Muscle of back (tissue), 11 donors: ENCODE measurements around the gene OAS2. TPM values are rescaled to one million over a fixed set of nuclear protein-coding genes. Genes with fewer than 3 reads are reported as not detected.

Experiments used
- DNase-seq, 3 donors: peaks; one replicate each; pipeline versions ENCODE4 v3.0.0 to v3.0.0-alpha.2; 2013
- polyA plus RNA-seq, 10 donors: library from polyadenylated mRNA; unstranded; fragments of 120-200 nt; gene quantifications; one replicate each; pipeline ENCODE4 v1.2.1, GENCODE V29; 2013; ENCODE audit not compliant: insufficient read length in 10 of 10

OAS2 gene
- polyA plus RNA-seq, 10 donors, result 1.6 to 6.6 (median 2.7) TPM

DNA sequence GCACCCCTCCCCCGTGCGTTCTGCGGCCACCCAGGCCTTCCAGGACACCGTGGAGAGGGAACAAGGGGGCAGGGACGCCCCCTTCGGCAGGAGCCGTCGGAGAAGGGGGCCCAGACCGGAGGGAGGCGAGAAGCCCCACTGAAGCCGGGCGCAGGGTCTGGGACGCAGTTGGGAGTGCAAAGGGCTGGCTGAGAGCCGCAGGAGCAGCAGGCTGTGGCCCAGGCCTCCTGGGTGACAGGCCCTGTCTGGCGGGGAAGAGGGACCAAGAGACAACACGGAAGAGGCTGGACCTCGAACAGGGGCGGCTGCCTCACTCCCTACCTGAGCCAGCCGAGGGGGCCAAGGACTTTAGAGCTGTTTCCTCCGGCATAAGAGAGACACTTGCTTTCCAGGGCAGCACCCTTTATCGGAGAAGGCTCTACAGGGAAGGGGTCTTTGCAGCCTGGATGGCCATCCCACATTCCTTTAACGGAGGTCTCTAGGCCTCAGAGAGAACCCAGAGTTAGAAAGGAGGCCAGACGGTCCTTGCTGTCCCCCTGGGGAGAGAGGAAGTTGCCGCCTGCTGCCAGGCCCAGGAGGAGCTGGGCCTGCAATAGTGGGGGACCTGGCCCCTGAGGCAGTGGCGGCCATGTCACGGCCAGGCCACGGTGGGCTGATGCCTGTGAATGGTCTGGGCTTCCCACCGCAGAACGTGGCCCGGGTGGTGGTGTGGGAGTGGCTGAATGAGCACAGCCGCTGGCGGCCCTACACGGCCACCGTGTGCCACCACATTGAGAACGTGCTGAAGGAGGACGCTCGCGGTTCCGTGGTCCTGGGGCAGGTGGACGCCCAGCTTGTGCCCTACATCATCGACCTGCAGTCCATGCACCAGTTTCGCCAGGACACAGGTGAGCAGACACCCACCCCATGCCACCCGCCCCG lies 79.5 kb downstream of the OAS2 start:
- DNase-seq, result no peak

DNA sequence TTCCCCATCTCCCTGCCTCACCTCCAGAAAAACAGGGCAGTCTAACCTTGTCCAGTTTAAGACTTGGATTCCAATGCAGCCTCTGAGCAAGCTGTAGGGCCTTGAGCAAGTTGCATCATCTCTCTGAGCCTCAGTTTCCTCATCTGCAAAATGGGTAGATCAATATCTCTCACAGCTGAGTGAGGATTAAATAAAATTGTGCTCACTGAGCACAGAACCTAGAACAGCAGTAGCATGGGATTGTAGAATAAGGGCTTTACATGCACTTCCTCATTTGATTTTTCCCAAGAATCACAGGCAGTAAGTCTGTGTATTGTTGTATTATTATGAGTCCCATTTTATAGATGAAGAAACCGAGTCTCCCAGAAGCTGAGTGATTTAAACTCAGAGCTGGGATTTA lies 80.2 kb downstream of the OAS2 start:
- DNase-seq, result no peak

DNA sequence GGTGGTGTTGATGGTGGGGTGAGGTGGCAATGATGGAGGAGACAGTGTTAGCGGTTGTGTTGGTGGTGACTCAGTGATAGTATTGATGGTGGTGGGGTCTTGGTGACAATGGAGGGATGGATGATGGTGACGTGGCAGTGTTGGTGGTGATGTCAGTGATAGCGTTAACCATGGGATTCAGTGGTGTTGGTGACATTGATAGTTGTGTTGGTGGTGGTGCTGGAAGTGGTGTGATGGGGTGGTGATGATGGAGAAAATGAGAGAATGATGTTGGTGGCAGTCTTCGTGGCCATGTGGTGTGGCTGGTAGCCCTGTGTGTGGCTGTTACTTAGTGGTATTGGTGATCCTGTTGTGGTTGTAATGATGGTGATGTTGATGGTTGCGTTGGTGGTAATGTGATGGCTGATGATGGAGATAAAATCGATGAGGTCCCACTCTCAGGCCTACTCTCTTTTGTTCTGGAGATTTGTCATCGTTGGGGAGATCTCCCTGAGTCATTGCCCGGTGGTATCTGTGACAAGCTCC lies 80.8 kb downstream of the OAS2 start:
- no peak for DNase-seq

DNA sequence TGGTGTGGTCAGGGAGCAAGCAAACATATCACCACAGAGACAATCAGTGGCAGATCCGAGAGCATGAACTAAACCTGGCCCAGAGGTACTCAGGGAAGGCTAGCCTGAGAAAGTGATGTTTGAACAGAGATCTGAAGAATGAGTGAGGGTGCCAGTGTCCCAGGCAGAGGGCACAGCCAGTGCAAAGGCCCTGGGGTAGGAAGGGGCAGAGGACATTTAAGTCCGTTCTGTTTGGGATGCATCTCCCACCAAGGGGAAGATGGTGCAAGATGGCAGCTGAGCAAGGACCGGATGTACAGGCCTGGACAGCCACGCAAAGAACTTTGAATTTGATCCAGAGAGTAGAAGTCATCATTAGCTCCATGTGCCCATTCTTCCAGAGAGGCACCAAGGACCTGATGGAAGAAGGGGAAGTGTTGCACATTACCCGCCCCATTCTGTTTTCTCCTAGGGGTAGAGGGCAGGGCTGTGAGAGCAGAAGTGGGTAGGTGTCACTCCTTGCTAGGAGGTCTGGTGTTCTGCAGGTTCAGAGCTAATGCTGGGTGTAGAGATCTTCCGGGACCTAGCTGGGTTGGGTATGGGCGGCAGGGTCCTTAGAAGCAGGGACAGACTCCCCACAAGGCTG lies 82.1 kb downstream of the OAS2 start:
- no peak for DNase-seq

DNA sequence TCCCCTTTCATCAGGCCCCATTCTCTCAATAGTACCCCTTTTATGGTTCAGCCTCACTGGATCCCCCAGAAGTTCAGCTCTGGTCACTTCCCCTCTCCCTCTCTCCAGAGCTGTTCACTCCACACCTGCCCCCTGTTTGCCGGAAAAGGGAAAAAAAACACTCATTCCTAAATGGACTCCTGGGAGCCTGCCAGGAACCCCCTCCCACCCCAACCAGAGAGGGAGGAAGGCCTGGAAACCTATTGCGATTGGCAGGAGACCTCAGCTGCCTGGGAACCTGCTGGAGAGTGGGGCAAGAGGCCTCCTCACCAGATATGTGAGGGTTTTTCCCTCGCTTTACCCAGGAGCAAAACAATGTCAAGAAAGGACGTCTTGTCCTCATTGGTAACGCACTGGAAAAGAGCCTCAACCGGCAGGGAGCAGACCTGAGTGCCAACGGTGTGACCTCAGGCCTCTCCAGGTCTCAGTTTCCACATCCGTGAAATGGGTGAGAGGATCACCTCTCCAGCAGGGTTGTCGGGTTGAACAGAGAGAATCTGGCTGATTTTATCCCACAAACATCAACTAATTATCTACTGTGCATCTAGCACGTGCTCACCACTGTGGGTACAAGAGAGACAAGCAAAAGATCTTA lies 82.9 kb downstream of the OAS2 start:
- DNase-seq, result no peak

Other genes with a start within 250 kb of the OAS2 start
- under 1 TPM in 4 of 10 donors, not detected in 6; 0.08 to 0.20 (median 0.17) TPM for gene RPH3A, start 186.8 kb upstream of the OAS2 start, polyA plus RNA-seq
- gene OAS1, start 71.6 kb upstream of the OAS2 start, polyA plus RNA-seq, result 1 to 10 TPM; 1.9 to 4.0 (median 3.5) TPM
- 10 to 100 TPM in 1 of 10 donors, 1 to 10 TPM in 9; 5.2 to 10.3 (median 6.9) TPM for gene OAS3, start 40.0 kb upstream of the OAS2 start, polyA plus RNA-seq
- gene DTX1, start 78.2 kb downstream of the OAS2 start, polyA plus RNA-seq, result 1 to 10 TPM; 3.1 to 6.1 (median 4.2) TPM
- gene RASAL1, start 157.2 kb downstream of the OAS2 start, polyA plus RNA-seq, result under 1 TPM in 5 of 10 donors, not detected in 5; 0.03 to 0.28 (median 0.18) TPM
- gene CFAP73, start 171.2 kb downstream of the OAS2 start, polyA plus RNA-seq, result under 1 TPM in 3 of 10 donors, not detected in 7; 0.12 to 0.19 (median 0.19) TPM
- 10 to 100 TPM; 41.8 to 75.7 (median 51.7) TPM for gene DDX54, start 207.0 kb downstream of the OAS2 start, polyA plus RNA-seq
- gene RITA1, start 207.2 kb downstream of the OAS2 start, polyA plus RNA-seq, result 10 to 100 TPM in 2 of 10 donors, 1 to 10 TPM in 8; 6.9 to 11.0 (median 9.1) TPM
- gene TPCN1, start 242.9 kb downstream of the OAS2 start, polyA plus RNA-seq, result 10 to 100 TPM; 20.7 to 55.2 (median 32.0) TPM